K562 (cell line): Measurements from ENCODE around the gene GRIK1. TPM values are rescaled to one million over a fixed set of nuclear protein-coding genes. Genes with fewer than 3 reads are reported as not detected.
A peak's percentile ranks its signal among the peaks of the same experiment; 100 is the strongest.

Experiments
- ATAC-seq: fragments of 200-7000 bp; cut with Tn5 transposase; 3 replicates; pipeline ENCODE4 v1.9.1; 2020; ENCODE audit warnings: moderate library complexity
- BruUV-seq: library from RNA; stranded (reverse); fragments of 400-500 nt; replicated peaks from 2 replicates; lab custom pipeline; 2021; lab: Mats Ljungman, UMichigan
- CTCF ChIA-PET: fragments of 300-600 bp; formaldehyde crosslinking; extraction: SDS; loops from one replicate; lab custom pipeline; 2021; ENCODE audit warnings: low intra/inter-chr PET ratio; lab: Yijun Ruan, JAX
- POLR2A ChIA-PET: fragments of 300-600, 350-650 bp; sonication (Branson Sonifier 250); formaldehyde crosslinking; extraction: SDS; loops from one replicate; lab custom pipeline; 2021; ENCODE audit warnings: antibody characterized with exemption, inconsistent platforms; lab: Yijun Ruan, JAX
- DNase-seq, 4 experiments: peaks; one replicate each; pipeline versions ENCODE4 v3.0.0 to v3.0.0-alpha.2; 2011 to 2018; ENCODE audit warnings: low spot score in 3 of 4, mixed read lengths in 3 of 4; ENCODE audit errors: extremely low read depth in 1 of 4
- FAIRE-seq: peaks from 2 replicates; lab custom pipeline; 2011; peaks lifted over from hg19 to GRCh38; lab: Jason Lieb, UNC
- H2AFZ ChIP-seq: 2 replicates; pipeline ENCODE4 v1.6.0; 2011; ENCODE audit warnings: low read depth, low read length, control low read depth, inconsistent platforms
- H3K27ac ChIP-seq: fragments of 200-600 bp; 3 replicates; pipeline ENCODE4 v1.8.0; 2011; ENCODE audit warnings: low read depth, mild to moderate bottlenecking, control low read depth, inconsistent platforms, low read length, moderate library complexity, mixed read lengths; ENCODE audit errors: extremely low read depth
- H3K27me3 ChIP-seq, 2 experiments: fragments of 300-600 bp in 1 of 2; 2 replicates in 1 of 2; 3 replicates in 1 of 2; pipeline versions ENCODE4 v1.6.0 to v1.8.0; 2011; ENCODE audit warnings: inconsistent platforms in 2 of 2, low read length in 2 of 2, mild to moderate bottlenecking in 1 of 2, mixed read lengths in 1 of 2, moderate library complexity in 1 of 2; ENCODE audit not compliant: control insufficient read depth in 2 of 2, insufficient read depth in 2 of 2
- H3K36me3 ChIP-seq: fragments of 300-600 bp; 3 replicates; pipeline ENCODE4 v1.8.0; 2011; ENCODE audit warnings: mild to moderate bottlenecking, low read length, inconsistent platforms; ENCODE audit not compliant: control insufficient read depth, insufficient read depth
- H3K4me1 ChIP-seq, 2 experiments: fragments of 200-600 bp in 1 of 2; replicated peaks in 1 of 2; 2 replicates in 1 of 2; 3 replicates in 1 of 2; pipeline versions ENCODE4 v1.5.1 to v1.8.0; 2011; ENCODE audit warnings: inconsistent platforms in 2 of 2, low read length in 2 of 2, mild to moderate bottlenecking in 1 of 2, mixed read lengths in 1 of 2, moderate library complexity in 1 of 2; ENCODE audit not compliant: control insufficient read depth in 2 of 2, insufficient read depth in 2 of 2
- H3K4me2 ChIP-seq: 2 replicates; pipeline ENCODE4 v1.6.1; 2011; ENCODE audit warnings: low read length, control low read depth, inconsistent platforms, mixed read lengths; ENCODE audit not compliant: insufficient read depth
- H3K4me3 ChIP-seq: fragments of 200-600 bp; sonication (generic), shearing (Covaris generic); 2 replicates; pipeline ENCODE4 v1.5.1; 2016; ENCODE audit warnings: control low read depth, inconsistent platforms
- H3K79me2 ChIP-seq: fragments of 200-600 bp; 3 replicates; pipeline ENCODE4 v1.8.0; 2011; ENCODE audit warnings: low read length, inconsistent platforms; ENCODE audit not compliant: control insufficient read depth, insufficient read depth
- H3K9ac ChIP-seq, 2 experiments: 2 replicates each; pipeline versions ENCODE4 v1.6.0 to v1.6.1; 2011; ENCODE audit warnings: low read depth in 2 of 2, low read length in 2 of 2, control low read depth in 1 of 2, inconsistent platforms in 1 of 2, mild to moderate bottlenecking in 1 of 2, mixed read lengths in 1 of 2; ENCODE audit not compliant: insufficient read depth in 1 of 2
- H3K9me1 ChIP-seq: one replicate; pipeline ENCODE4 v1.6.0; 2011; ENCODE audit warnings: inconsistent platforms, mild to moderate bottlenecking, low read length, moderate library complexity; ENCODE audit not compliant: control insufficient read depth, insufficient read depth
- H3K9me3 ChIP-seq: replicated peaks from 2 replicates; pipeline ENCODE4 v1.5.1; 2011; ENCODE audit warnings: low read depth, low read length, inconsistent platforms; ENCODE audit not compliant: control insufficient read depth, insufficient read depth
- H4K20me1 ChIP-seq: replicated peaks from 2 replicates; pipeline ENCODE4 v1.6.1; 2011; ENCODE audit warnings: low read length, inconsistent platforms, mixed read lengths; ENCODE audit not compliant: control insufficient read depth, insufficient read depth
- ARNT ChIP-seq, 2 experiments: fragments of 450-650 bp; IDR thresholded peaks; 2 replicates each; pipeline ENCODE4 v1.6.1; 2016; ENCODE audit warnings: mild to moderate bottlenecking in 1 of 2
- CTCF ChIP-seq, 3 experiments: IDR thresholded peaks in 2 of 3; conservative IDR thresholded peaks in 1 of 3; 2 replicates each; pipeline ENCODE4 v1.5.1; 2011 to 2012; ENCODE audit warnings: low read length in 3 of 3, mild to moderate bottlenecking in 3 of 3, control low read depth in 2 of 3, improper control_type of control experiment in 1 of 3, inconsistent platforms in 1 of 3, low read depth in 1 of 3, mixed read lengths in 1 of 3, moderate library complexity in 1 of 3; ENCODE audit not compliant: insufficient read depth in 2 of 3
- ZNF253 ChIP-seq: fragments of 250-450 bp; sonication (Bioruptor Pico); conservative IDR thresholded peaks from 2 replicates; pipeline ENCODE4 v1.6.1; 2021; ENCODE audit warnings: mild to moderate bottlenecking
- ZNF584 ChIP-seq: fragments of 200-800 bp; sonication (Bioruptor generic); IDR thresholded peaks from 2 replicates; pipeline ENCODE4 v1.6.1; 2016; ENCODE audit warnings: low read depth, mild to moderate bottlenecking, missing genetic modification characterization, missing compliant biosample characterization
- WGBS: fragments of 100-300 bp; shearing (Covaris generic); methylation state at CpG from one replicate; pipeline ENCODE4 v1.1.6; 2016; ENCODE audit warnings: low coverage, mixed read lengths; ENCODE audit not compliant: insufficient coverage; ENCODE audit errors: missing lambda C conversion rate; 5-methylcytosine and 5-hydroxymethylcytosine counted together
- in situ Hi-C: fragments of 300-500 bp; cut with MboI; formaldehyde crosslinking; loops from 4 replicates; pipeline ENCODE4 v1.15.0; 2018; ENCODE audit warnings: inconsistent platforms, mixed read lengths
- intact Hi-C: fragments of 100-400 bp; cut with micrococcal nuclease; formaldehyde crosslinking; loops from 2 replicates; pipeline ENCODE4 v1.14.2; 2022
- polyA plus RNA-seq, 8 experiments: library from polyadenylated mRNA; depleted of rRNA in 4 of 8; stranded (reverse) in 5 of 8; unstranded in 3 of 8; fragments of >200 nt; fragmentation: Nextera tagmentation in 2 of 8; fragmentation: Illumina TruSeq in 1 of 8; extraction: Ambion mirVana in 2 of 8; extraction: Trizol in 1 of 8; gene quantifications; 2 replicates each; pipeline versions ENCODE4 v1.2.1 to v1.2.3, GENCODE V29; 2011 to 2014; ENCODE audit warnings: inconsistent platforms in 1 of 8, missing spikeins in 1 of 8
- total RNA-seq, 7 experiments: library from RNA; depleted of rRNA in 6 of 7; stranded (reverse); fragments of >200 nt in 6 of 7; fragmentation: Illumina TruSeq in 2 of 7; extraction: Trizol in 2 of 7; gene quantifications; 2 replicates each; pipeline versions ENCODE4 v1.2.1 to v1.2.3, GENCODE V29; 2011 to 2021; ENCODE audit warnings: low replicate concordance in 1 of 7

Gene GRIK1
- total and polyA plus RNA-seq, 9 of the 15 experiments (the other 6 are each of a cell fraction or from before 2014, with no cell fraction given): 0.17 to 2.8 (median 0.53) TPM

DNA sequence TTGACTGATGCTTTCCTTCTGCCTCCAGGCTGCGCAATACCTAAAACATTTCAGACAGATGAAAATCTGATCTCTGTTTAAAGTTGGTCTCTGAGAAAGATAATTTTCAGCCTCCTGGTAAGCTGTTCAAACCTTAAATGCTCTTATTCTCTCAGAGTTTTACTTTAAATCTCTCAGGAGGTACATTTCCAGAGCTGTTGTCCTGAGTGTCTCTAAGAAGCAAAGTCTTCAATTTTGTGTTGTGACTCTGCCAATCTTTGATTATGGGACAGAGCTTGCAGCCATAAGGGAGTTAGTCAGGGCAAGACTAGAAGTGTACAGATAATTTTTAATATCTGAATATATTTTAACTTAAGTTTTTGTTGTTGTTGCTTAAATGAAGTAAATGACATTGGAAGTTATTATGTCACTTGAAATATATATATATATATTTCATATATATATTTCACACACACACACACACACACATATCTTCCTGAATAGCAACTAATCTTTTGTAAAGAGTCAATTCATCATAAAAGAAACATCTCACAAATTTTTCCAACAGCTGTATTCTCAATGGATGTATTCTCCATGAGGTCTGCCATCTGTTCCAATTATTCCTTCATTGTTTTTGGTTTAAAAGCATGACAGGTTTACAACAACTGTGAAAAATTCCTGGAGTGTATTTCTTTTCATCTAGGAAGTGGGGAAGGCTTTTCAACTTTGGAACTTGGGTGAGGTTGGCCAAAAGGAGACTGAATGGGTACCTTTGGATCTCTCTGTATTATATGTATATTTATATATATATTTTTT, 381.7 kb downstream of the GRIK1 start:
- Histone ChIP-seq H3K4me1 (no peaks in the 10 kb centered on the region; a peak in 1 of 5 replicates), H3K4me3 (no peak overlapping the region), H3K36me3 (no peaks in the 10 kb centered on the region), H3K9me3 (no peaks in the 10 kb centered on the region), H3K4me2 (no peak overlapping the region), H4K20me1 (no peaks in the 10 kb centered on the region), H3K9ac (no peak overlapping the region), H3K27me3 (no peaks in the 10 kb centered on the region), H3K79me2 (no peaks in the 10 kb centered on the region), H2AFZ (peak overlapping the region; percentile 29; the same call in 1 of the 2 replicates), H3K27ac (no peak overlapping the region), H3K9me1 (no peaks in the 10 kb centered on the region)
- peak in 1 of 3 experiments; percentile 12; a peak in 2 of 6 replicates for TF ChIP-seq CTCF (IDR thresholded peaks at IDR 0.05 in 2 of 3, conservative IDR thresholded peaks at IDR 0.05 in 1 of 3; ENCODE audit: insufficient read depth in 2 of 3, low read depth in 1 of 3, low read length in 3 of 3)
- TF ChIP-seq ZNF253: no peak
- TF ChIP-seq ARNT (IDR thresholded peaks at IDR 0.05): no peak
- TF ChIP-seq ZNF584: 0 out of 2 replicates have a peak, but pooled peaks have one; percentile 4
- FAIRE-seq (no peak), DNase-seq (no peak), ATAC-seq (no peak)
- ChIA-PET CTCF (no interaction called here), POLR2A (no interaction called here)
- BruUV-seq: no TSS peak
- intact Hi-C loops: no loop called here
- in situ Hi-C loops: no loop called here
- WGBS: 100% methylated on average over 1 of the region's 1 CpG
